NT2/D1 (cell line): ENCODE measurements around the gene EFCAB6.

Source experiments
- DNase-seq: peaks from one replicate; pipeline ENCODE4 v3.0.0-alpha.2; 2011; ENCODE audit warnings: low read depth, low spot score
- H3K27me3 ChIP-seq: 2 replicates; pipeline ENCODE4 v1.6.0; 2011; ENCODE audit warnings: mild to moderate bottlenecking; ENCODE audit not compliant: insufficient read length, insufficient read depth
- H3K36me3 ChIP-seq: 2 replicates; pipeline ENCODE4 v1.6.1; 2011; ENCODE audit warnings: mild to moderate bottlenecking, low read length, mixed read lengths; ENCODE audit not compliant: insufficient read depth, insufficient read length
- H3K4me1 ChIP-seq: 2 replicates; pipeline ENCODE4 v1.5.1; 2011; ENCODE audit not compliant: insufficient read depth, insufficient read length
- H3K4me3 ChIP-seq: 2 replicates; pipeline ENCODE4 v1.5.1; 2011; ENCODE audit warnings: low read depth; ENCODE audit not compliant: insufficient read length
- H3K9ac ChIP-seq: 2 replicates; pipeline ENCODE4 v1.6.0; 2011; ENCODE audit warnings: low read depth; ENCODE audit not compliant: insufficient read length
- H3K9me3 ChIP-seq: 2 replicates; pipeline ENCODE4 v1.5.1; 2011; ENCODE audit warnings: mild to moderate bottlenecking, low read length; ENCODE audit not compliant: insufficient read depth
- SUZ12 ChIP-seq: IDR thresholded peaks from 2 replicates; pipeline ENCODE4 v1.6.1; 2011; ENCODE audit not compliant: insufficient read length, insufficient read depth; ENCODE audit errors: extremely low read depth
- YY1 ChIP-seq: IDR thresholded peaks from 2 replicates; pipeline ENCODE4 v1.6.1; 2011; ENCODE audit not compliant: insufficient read length, insufficient read depth
- ZNF274 ChIP-seq: IDR thresholded peaks from 2 replicates; pipeline ENCODE4 v1.6.1; 2011; ENCODE audit warnings: mild to moderate bottlenecking, low read depth, low read length

Gene EFCAB6

DNA sequence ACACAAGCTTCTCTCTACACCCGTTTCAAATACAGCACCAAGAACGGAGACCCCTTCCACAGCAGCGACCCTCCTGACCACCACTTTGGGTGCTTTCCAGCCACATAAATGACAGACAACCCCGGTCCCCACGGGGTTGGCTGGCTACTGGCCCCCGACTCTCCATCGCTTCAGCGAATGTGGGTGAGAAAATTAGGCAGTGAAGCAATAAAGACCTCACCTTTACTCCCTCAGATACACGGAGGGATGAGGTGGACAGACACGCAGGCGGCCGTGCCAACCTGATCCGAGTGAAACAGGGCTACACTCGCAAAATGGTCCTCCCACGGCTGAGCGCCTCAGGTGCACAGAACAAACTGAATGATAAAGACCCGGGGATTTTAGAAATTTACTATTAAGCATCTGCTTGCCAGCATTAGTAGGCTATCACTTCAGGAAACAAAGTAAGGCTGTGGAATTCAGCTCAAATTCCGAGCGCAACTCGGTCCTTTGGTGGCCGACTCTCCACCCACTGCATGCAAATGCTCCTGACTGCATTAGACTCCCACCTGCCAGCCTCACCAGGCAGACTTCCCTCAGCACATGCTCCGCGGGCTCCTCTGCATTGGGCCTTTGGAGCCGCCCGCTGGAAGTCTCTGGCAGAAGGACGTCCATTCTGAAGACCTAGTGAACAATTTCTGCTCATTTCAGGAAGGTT, 12.8 kb upstream of the EFCAB6 start:
- no peak overlapping the region for H3K4me3 ChIP-seq
- peaks cover 5% of the 10 kb centered on the region for H3K4me1 ChIP-seq
- H3K27me3 ChIP-seq = no peaks in the 10 kb centered on the region
- DNase-seq = no peak
- H3K36me3 ChIP-seq = peaks cover 19% of the 10 kb centered on the region
- no peaks in the 10 kb centered on the region for H3K9me3 ChIP-seq
- no peak overlapping the region for H3K9ac ChIP-seq
- TF ChIP-seq ZNF274 (no peak), YY1 (no peak), SUZ12 (no peak)

- no peak overlapping the region for H3K4me3 ChIP-seq
- no peak for DNase-seq
- H3K27me3 ChIP-seq = no peaks in the 10 kb centered on the region
- no peak overlapping the region for H3K9ac ChIP-seq
- H3K36me3 ChIP-seq = peaks cover 16% of the 10 kb centered on the region
- no peak for TF ChIP-seq SUZ12
- no peak for TF ChIP-seq YY1
- no peak for TF ChIP-seq ZNF274
- H3K4me1 ChIP-seq = peaks cover 6% of the 10 kb centered on the region
- no peaks in the 10 kb centered on the region for H3K9me3 ChIP-seq
Observed at GRCh38 chr22:43823911-43824665, 12.0 kb upstream of the EFCAB6 start.

GRCh38 chr22:43823353-43823908, 11.3 kb upstream of the EFCAB6 start:
- no peak for TF ChIP-seq YY1
- TF ChIP-seq ZNF274 = no peak
- no peak for TF ChIP-seq SUZ12
- Histone ChIP-seq H3K27me3 (no peaks in the 10 kb centered on the region), H3K4me3 (no peak overlapping the region), H3K9ac (no peak overlapping the region), H3K36me3 (peaks cover 16% of the 10 kb centered on the region), H3K4me1 (peaks cover 7% of the 10 kb centered on the region), H3K9me3 (no peaks in the 10 kb centered on the region)
- DNase-seq = no peak

DNA sequence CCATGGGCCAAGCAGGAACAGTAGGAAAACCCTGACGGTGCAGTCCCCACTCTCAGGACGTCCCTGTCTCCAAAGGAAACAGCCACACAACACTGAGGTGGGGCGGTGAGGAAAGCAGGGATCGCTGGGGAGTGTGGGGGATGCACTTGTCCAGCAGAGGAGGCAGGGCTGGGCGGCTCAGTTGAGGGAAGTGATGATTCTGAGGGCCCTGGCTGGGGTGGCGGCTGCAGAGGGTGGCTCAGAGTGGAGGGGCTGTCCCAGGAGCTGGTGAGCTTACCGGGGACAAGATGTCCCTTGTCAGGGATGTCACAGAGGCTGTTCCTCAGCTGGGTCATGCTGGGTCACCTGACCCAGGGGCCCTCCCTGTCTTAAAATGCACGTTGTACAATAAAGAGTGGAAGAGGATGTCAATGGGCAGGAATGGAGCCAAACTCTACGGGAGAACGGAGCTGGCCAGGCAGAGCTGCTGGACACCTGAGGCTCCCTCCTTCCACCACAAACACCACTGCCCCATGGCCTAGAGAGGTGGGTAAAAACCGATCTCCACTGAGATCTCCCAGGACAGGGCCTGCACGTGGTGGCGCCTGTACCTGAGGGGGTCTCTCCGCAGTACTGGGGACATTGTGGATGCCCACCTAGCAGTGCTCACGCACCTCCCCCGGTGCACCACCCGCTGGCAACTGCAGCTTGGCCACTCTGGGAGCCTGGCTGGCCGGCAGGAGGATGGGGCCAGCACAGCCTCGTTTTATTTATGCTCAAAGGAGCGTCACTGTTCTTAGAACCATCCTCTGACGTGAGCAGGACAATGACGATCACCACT, 9.7 kb upstream of the EFCAB6 start:
- no peaks in the 10 kb centered on the region for H3K9me3 ChIP-seq
- peaks cover 14% of the 10 kb centered on the region for H3K36me3 ChIP-seq
- peaks cover 7% of the 10 kb centered on the region for H3K4me1 ChIP-seq
- no peak overlapping the region for H3K4me3 ChIP-seq
- no peak overlapping the region for H3K9ac ChIP-seq
- DNase-seq = no peak
- no peaks in the 10 kb centered on the region for H3K27me3 ChIP-seq
- TF ChIP-seq SUZ12 = no peak
- TF ChIP-seq YY1 = no peak
- TF ChIP-seq ZNF274 = no peak

DNA sequence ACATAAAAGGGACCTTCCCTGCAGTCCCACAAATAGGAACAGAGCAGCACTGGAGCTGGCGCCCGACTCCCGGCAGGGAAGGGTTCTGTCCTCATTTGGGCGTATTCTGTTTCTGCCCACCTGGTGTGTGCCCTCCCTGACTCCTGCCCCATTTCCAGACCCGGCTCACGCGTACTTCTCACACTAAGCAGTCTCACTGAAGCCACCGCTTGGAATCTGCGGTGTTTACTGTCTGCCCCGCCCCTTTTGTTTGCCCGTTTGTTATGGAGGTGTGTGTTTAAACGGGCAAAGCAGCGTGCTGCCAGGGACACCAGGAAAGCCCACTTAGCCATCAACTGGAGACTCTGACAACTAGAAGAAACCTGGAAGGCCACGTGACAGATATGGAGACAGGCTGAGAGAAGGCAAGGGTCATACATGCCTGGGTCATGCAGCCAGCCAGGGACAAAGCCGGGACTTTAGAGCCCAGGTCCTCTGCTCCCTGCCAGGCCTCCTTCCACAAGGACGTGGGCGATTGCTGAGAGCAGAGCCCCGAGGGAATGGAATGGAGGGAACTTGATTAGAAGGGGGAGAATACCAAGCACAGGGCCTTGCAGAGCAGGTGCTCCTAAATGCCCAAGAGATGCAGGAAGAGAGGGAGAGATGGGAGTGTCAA, 8.7 kb upstream of the EFCAB6 start:
- H3K4me3 ChIP-seq = no peak overlapping the region
- H3K27me3 ChIP-seq = no peaks in the 10 kb centered on the region
- DNase-seq = no peak
- H3K9ac ChIP-seq = no peak overlapping the region
- peaks cover 9% of the 10 kb centered on the region for H3K36me3 ChIP-seq
- TF ChIP-seq YY1 = no peak
- peaks cover 7% of the 10 kb centered on the region for H3K4me1 ChIP-seq
- H3K9me3 ChIP-seq = no peaks in the 10 kb centered on the region

DNA sequence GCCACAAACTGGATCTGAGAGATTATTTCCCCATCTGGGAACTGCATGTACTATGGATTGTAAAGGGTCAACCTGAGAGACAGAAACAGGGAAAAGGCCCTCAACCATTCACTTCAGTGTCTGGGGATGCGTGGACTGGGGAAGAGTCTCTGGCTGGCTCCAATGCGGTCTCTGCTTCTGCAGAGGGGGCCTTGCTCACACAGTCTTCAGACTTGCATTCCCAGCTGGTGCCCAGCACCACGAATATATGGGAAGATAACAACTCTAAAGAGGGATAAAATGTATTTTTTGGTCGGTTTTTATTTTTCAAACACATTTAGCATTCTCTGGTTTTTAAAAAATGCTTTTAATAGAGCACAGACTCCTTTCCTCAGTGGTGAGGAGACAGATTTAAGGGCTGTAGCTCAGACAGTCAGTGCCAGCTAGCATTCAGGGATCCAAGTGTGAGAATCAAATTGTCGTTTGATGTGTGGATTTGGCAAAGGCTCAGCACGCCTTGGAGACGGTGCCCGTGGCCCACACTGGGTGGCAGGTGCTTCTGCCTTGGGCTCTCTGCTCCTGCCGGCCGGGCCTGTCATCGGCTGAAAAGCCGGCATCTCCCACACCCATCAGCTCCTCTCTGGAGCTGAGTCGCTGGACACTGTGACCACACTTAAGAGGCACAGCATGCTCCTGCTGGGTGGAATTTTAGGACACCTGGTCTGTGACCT, 8.0 kb upstream of the EFCAB6 start:
- no peak for DNase-seq
- Histone ChIP-seq H3K36me3 (peaks cover 8% of the 10 kb centered on the region), H3K9ac (no peak overlapping the region), H3K4me3 (no peak overlapping the region), H3K9me3 (no peaks in the 10 kb centered on the region), H3K27me3 (no peaks in the 10 kb centered on the region), H3K4me1 (peaks cover 7% of the 10 kb centered on the region)
- no peak for TF ChIP-seq ZNF274
- no peak for TF ChIP-seq SUZ12
- no peak for TF ChIP-seq YY1
